ENCODE measurements around the gene C10orf90. TPM values are rescaled to one million over a fixed set of nuclear protein-coding genes. Genes with fewer than 3 reads are reported as not detected.

C10orf90 gene
- total RNA-seq, 1 experiment from 2014 or later, result not detected

- H2BK120ac ChIP-seq (ENCODE audit: low read depth, low read length, poor library complexity, severe bottlenecking), result no peak overlapping the region
- no peak overlapping the region for H3T11ph ChIP-seq (ENCODE audit: low read length)
- Mint-ChIP-seq H3K27ac (no peak overlapping the region), H3K4me3 (no peak overlapping the region), H3K4me1 (peaks cover 21 to 28% of the 10 kb centered on the region in 2 experiments), H3K27me3 (ENCODE audit: low read depth) (peaks cover 41% of the 10 kb centered on the region), H3K36me3 (ENCODE audit: insufficient read depth in 1 of 3, low read depth in 3 of 3) (peaks cover 0 to 2% (median 0%) of the 10 kb centered on the region in 3 experiments; a peak in 1 of 7 replicates), H3K9me3 (no peaks in the 10 kb centered on the region; a peak in 2 of 5 replicates)
- H2AK5ac ChIP-seq (ENCODE audit: insufficient read length, low read length), result no peak overlapping the region
- H3K79me2 ChIP-seq (ENCODE audit: insufficient read depth, low read length), result peaks cover 2% of the 10 kb centered on the region; the same call in 1 of the 2 replicates
- H3K79me1 ChIP-seq (ENCODE audit: insufficient read depth, low read depth, low read length, poor library complexity, severe bottlenecking), result no peaks in the 10 kb centered on the region
- no peak overlapping the region for H3K4ac ChIP-seq (ENCODE audit: low read depth, low read length)
- no peak overlapping the region for H4K5ac ChIP-seq (ENCODE audit: insufficient read length, low read depth, low read length)
- H3K27me3 ChIP-seq (ENCODE audit: insufficient read depth, low read length), result peaks cover 7% of the 10 kb centered on the region; the same call in 1 of the 2 replicates
- H2BK5ac ChIP-seq (ENCODE audit: insufficient read length, low read length), result no peak overlapping the region
- no peaks in the 10 kb centered on the region for H3K9me3 ChIP-seq (ENCODE audit: control insufficient read depth, low read depth, low read length)
- no peak overlapping the region for H3K4me2 ChIP-seq (ENCODE audit: insufficient read depth, insufficient read length, low read length)
- no peak overlapping the region for H3K23ac ChIP-seq (ENCODE audit: insufficient read length, low read depth, low read length)
- H3K23me2 ChIP-seq (ENCODE audit: insufficient read length, low read depth, low read length, poor library complexity, severe bottlenecking), result peaks cover 15% of the 10 kb centered on the region
- H3K14ac ChIP-seq (ENCODE audit: insufficient read depth, low read length), result no peak overlapping the region
- DNase-seq, result no peak
- no peak overlapping the region for H3K27ac ChIP-seq (ENCODE audit: insufficient read length, low read depth, low read length)
- H2BK20ac ChIP-seq (ENCODE audit: low read depth, low read length, poor library complexity, severe bottlenecking), result no peak overlapping the region
- no CpG with 5 or more reads among the region's 5 CpGs for WGBS (ENCODE audit: extremely low coverage, insufficient read length, low lambda C conversion rate)
- no peak overlapping the region for H2AFZ ChIP-seq (ENCODE audit: low read length)
- H2BK15ac ChIP-seq (ENCODE audit: low read depth, low read length), result no peak overlapping the region
- H4K91ac ChIP-seq (ENCODE audit: insufficient read length, low read depth, low read length), result no peak overlapping the region
- no peaks in the 10 kb centered on the region for H4K20me1 ChIP-seq (ENCODE audit: control insufficient read depth, insufficient read depth, insufficient read length)
- H4K8ac ChIP-seq (replicated peaks; ENCODE audit: insufficient read length, low read depth, low read length), result no peak overlapping the region
- no peak overlapping the region for H3K56ac ChIP-seq (ENCODE audit: insufficient read length, low read depth, low read length)
- H2BK12ac ChIP-seq (ENCODE audit: insufficient read length, low read depth, low read length), result no peak overlapping the region
- no peaks in the 10 kb centered on the region for H3K4me1 ChIP-seq (ENCODE audit: insufficient read depth, low read length)
- no peak overlapping the region for H3K18ac ChIP-seq (ENCODE audit: insufficient read length, low read depth, low read length)
- no peak for TF ChIP-seq CTCF (conservative IDR thresholded peaks at IDR 0.05)
- no peak overlapping the region for H3K9ac ChIP-seq (ENCODE audit: extremely low read depth, insufficient read length, low read length)
Measured at GRCh38 chr10:126384269-126384873, 286.1 kb downstream of the C10orf90 start.

Data from H9 (cell line).